Panc1 (cell line): ENCODE measurements around the gene FGD2. TPM values are rescaled to one million over a fixed set of nuclear protein-coding genes. Genes with fewer than 3 reads are reported as not detected.

Experiments used
- ATAC-seq: fragments of 200-7000 bp; cut with Tn5 transposase; 2 replicates; pipeline ENCODE4 v1.9.1; 2020; ENCODE audit warnings: mild to moderate bottlenecking, moderate library complexity
- BruUV-seq: library from RNA; stranded (reverse); fragments of 400-500 nt; replicated peaks from 2 replicates; lab custom pipeline; 2021; lab: Mats Ljungman, UMichigan
- CTCF ChIA-PET: fragments of 300-600 bp; sonication (Branson Sonifier 250); formaldehyde crosslinking; loops from one replicate; lab custom pipeline; 2022; ENCODE audit warnings: antibody characterized with exemption; lab: Charles Lee
- POLR2A ChIA-PET: fragments of 300-600 bp; sonication (Branson Sonifier 250); formaldehyde crosslinking; loops from one replicate; lab custom pipeline; 2022; ENCODE audit warnings: antibody characterized with exemption; lab: Charles Lee
- DNase-seq: peaks from one replicate; pipeline ENCODE4 v3.0.0-alpha.2; 2010; ENCODE audit warnings: low read depth, low spot score
- H3K27ac ChIP-seq: 2 replicates; pipeline ENCODE4 v1.5.1; 2011; ENCODE audit warnings: mild to moderate bottlenecking, low read length, inconsistent platforms
- H3K27me3 ChIP-seq: fragments of 200-500 bp; sonication (Bioruptor generic); 2 replicates; pipeline ENCODE4 v1.6.0; 2014; ENCODE audit warnings: low read length, inconsistent platforms; ENCODE audit not compliant: control insufficient read depth, insufficient read depth
- H3K36me3 ChIP-seq: fragments of 200-500 bp; sonication (Bioruptor generic); 2 replicates; pipeline ENCODE4 v1.5.1; 2014; ENCODE audit warnings: inconsistent platforms, mild to moderate bottlenecking, low read length, moderate library complexity; ENCODE audit not compliant: control insufficient read depth, insufficient read depth
- H3K4me1 ChIP-seq: 2 replicates; pipeline ENCODE4 v1.5.1; 2011; ENCODE audit warnings: inconsistent platforms, mild to moderate bottlenecking, low read length, moderate library complexity; ENCODE audit not compliant: control insufficient read depth, insufficient read depth
- H3K4me3 ChIP-seq, 2 experiments: 2 replicates each; pipeline ENCODE4 v1.5.1; 2011 to 2012; ENCODE audit warnings: low read depth in 2 of 2, low read length in 2 of 2, mild to moderate bottlenecking in 2 of 2, inconsistent platforms in 1 of 2, moderate library complexity in 1 of 2
- H3K9me3 ChIP-seq: fragments of 200-500 bp; sonication (Bioruptor generic); 2 replicates; pipeline ENCODE4 v1.5.1; 2014; ENCODE audit warnings: low read depth, mild to moderate bottlenecking, inconsistent platforms, low read length, moderate library complexity; ENCODE audit not compliant: control insufficient read depth, insufficient read depth
- POLR2AphosphoS5 ChIP-seq: IDR thresholded peaks from 2 replicates; pipeline ENCODE4 v1.6.1; 2012; ENCODE audit warnings: mild to moderate bottlenecking, low read depth, low read length, moderate library complexity
- REST ChIP-seq, 2 experiments: IDR thresholded peaks; 2 replicates each; pipeline ENCODE4 v1.6.1; 2011 to 2012; ENCODE audit warnings: low read depth in 2 of 2, control low read depth in 1 of 2, low read length in 1 of 2, mild to moderate bottlenecking in 1 of 2, moderate library complexity in 1 of 2; ENCODE audit not compliant: insufficient read depth in 1 of 2
- SIN3A ChIP-seq: IDR thresholded peaks from 2 replicates; pipeline ENCODE4 v1.6.1; 2012; ENCODE audit warnings: low read depth, mild to moderate bottlenecking, low read length, moderate library complexity, borderline replicate concordance; ENCODE audit not compliant: insufficient read depth
- TCF7L2 ChIP-seq: IDR thresholded peaks from 2 replicates; pipeline ENCODE4 v1.6.1; 2011; ENCODE audit warnings: mild to moderate bottlenecking, low read depth, low read length, inconsistent platforms
- in situ Hi-C: cut with HindIII; loops from 2 replicates; pipeline ENCODE4 v1.10.0; 2016; ENCODE audit warnings: low sequenced_read_pairs, low pct_unique_long_range_greater_than_20kb
- intact Hi-C: fragments of 100-400 bp; cut with micrococcal nuclease; formaldehyde crosslinking; loops from one replicate; pipeline ENCODE4 v1.10.0; 2022; ENCODE audit not compliant: unreplicated experiment
- total RNA-seq: library from RNA; stranded (reverse); gene quantifications from one replicate; pipeline ENCODE4 v1.2.1, GENCODE V29; 2021; ENCODE audit not compliant: unreplicated experiment
- TF ChIP-seq, protein P1 (sequence below): fragments of 450-650 bp; IDR thresholded peaks from 2 replicates; pipeline ENCODE4 v1.5.1; 2017; ENCODE audit warnings: mild to moderate bottlenecking

Gene FGD2
- total RNA-seq, 1 experiment from 2014 or later: 0.10 TPM

DNA sequence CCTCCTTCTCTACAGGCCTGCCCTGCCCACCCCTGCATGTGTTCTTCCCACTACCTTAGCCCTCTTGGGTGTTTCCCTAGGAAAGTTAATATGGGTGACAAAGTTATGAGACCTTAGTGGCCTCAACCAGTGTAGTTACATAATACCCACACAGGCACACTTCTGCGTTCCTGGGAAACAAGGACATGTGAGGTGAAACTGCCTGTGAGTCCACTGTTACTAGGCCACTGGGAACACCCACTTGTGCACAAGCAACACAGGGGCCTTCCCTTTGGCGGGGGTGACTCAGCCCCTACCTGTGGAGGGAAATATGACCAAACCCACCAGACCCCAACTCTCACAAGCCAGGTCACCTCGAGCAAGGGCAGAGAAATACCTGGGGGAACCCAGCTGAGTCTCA is 38.2 kb upstream of the FGD2 start:
- ChIA-PET POLR2A (no interaction called here), CTCF (no interaction called here)
- TF ChIP-seq POLR2AphosphoS5 (no peak), SIN3A (no peak), TCF7L2 (no peak), REST (IDR thresholded peaks at IDR 0.05; ENCODE audit: insufficient read depth in 1 of 2, low read depth in 2 of 2, low read length in 1 of 2) (no peak)
- TF ChIP-seq, protein P1, sequence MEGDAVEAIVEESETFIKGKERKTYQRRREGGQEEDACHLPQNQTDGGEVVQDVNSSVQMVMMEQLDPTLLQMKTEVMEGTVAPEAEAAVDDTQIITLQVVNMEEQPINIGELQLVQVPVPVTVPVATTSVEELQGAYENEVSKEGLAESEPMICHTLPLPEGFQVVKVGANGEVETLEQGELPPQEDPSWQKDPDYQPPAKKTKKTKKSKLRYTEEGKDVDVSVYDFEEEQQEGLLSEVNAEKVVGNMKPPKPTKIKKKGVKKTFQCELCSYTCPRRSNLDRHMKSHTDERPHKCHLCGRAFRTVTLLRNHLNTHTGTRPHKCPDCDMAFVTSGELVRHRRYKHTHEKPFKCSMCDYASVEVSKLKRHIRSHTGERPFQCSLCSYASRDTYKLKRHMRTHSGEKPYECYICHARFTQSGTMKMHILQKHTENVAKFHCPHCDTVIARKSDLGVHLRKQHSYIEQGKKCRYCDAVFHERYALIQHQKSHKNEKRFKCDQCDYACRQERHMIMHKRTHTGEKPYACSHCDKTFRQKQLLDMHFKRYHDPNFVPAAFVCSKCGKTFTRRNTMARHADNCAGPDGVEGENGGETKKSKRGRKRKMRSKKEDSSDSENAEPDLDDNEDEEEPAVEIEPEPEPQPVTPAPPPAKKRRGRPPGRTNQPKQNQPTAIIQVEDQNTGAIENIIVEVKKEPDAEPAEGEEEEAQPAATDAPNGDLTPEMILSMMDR: no peak
- Histone ChIP-seq H3K9me3 (no peaks in the 10 kb centered on the region), H3K4me1 (no peaks in the 10 kb centered on the region), H3K27ac (no peak overlapping the region), H3K27me3 (no peaks in the 10 kb centered on the region), H3K4me3 (no peak overlapping the region), H3K36me3 (peaks cover 11% of the 10 kb centered on the region)
- ATAC-seq (no peak), DNase-seq (no peak)
- intact Hi-C loops: no loop called here
- no TSS peak for BruUV-seq
- in situ Hi-C loops: no loop called here

- Histone ChIP-seq H3K27ac (no peak overlapping the region), H3K36me3 (peaks cover 11% of the 10 kb centered on the region), H3K27me3 (no peaks in the 10 kb centered on the region), H3K9me3 (no peaks in the 10 kb centered on the region), H3K4me3 (no peak overlapping the region), H3K4me1 (no peaks in the 10 kb centered on the region)
- BruUV-seq: no TSS peak
- POLR2A ChIA-PET: no interaction called here
- ATAC-seq (no peak), DNase-seq (no peak)
- no peak for TF ChIP-seq REST (IDR thresholded peaks at IDR 0.05; ENCODE audit: insufficient read depth in 1 of 2, low read depth in 2 of 2, low read length in 1 of 2)
- no peak for TF ChIP-seq TCF7L2
- TF ChIP-seq, protein P1: no peak
- TF ChIP-seq POLR2AphosphoS5: no peak
- TF ChIP-seq SIN3A: no peak
- CTCF ChIA-PET: no interaction called here
- in situ Hi-C loops: no loop called here
- intact Hi-C loops: no loop called here
Measured at GRCh38 chr6:36967757-36968156, 37.7 kb upstream of the FGD2 start.
